Gastroesophageal sphincter (tissue), 3 donors: ENCODE data around the gene THYN1.

Source experiments
- POLR2AphosphoS5 ChIP-seq: sonication (generic); formaldehyde crosslinking; IDR thresholded peaks from one replicate; pipeline ENCODE4 v1.6.1; 2017; ENCODE audit warnings: antibody characterized with exemption
- TF ChIP-seq, protein P1 (sequence below), 4 experiments: fragments of 200-600 bp in 2 of 4; fragments of 450-650 bp in 2 of 4; sonication (generic) in 1 of 4; IDR thresholded peaks; one replicate each; pipeline ENCODE4 v1.5.1; 2017 to 2019; ENCODE audit warnings: antibody characterized with exemption in 4 of 4, mild to moderate bottlenecking in 2 of 4, moderate library complexity in 2 of 4

DNA sequence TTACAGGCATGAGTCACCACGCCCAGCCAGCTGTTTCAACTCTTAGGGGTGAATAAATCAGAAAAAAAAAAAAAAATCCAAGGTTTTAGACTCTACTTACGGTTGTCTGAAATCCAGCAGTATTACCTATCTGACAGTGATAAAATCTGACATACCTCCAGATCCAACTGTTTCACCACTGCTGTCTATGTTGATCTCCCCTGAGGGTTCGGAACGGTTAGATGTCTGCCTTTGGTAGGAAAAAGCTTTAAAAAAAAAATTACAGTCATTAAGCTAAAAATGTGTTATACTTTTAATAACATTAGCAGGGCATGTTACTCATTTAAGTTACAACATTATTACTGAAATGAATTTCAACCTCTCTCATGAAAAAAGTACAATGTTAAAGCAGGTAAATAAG, 50.5 kb downstream of the THYN1 start:
- TF ChIP-seq, protein P1, sequence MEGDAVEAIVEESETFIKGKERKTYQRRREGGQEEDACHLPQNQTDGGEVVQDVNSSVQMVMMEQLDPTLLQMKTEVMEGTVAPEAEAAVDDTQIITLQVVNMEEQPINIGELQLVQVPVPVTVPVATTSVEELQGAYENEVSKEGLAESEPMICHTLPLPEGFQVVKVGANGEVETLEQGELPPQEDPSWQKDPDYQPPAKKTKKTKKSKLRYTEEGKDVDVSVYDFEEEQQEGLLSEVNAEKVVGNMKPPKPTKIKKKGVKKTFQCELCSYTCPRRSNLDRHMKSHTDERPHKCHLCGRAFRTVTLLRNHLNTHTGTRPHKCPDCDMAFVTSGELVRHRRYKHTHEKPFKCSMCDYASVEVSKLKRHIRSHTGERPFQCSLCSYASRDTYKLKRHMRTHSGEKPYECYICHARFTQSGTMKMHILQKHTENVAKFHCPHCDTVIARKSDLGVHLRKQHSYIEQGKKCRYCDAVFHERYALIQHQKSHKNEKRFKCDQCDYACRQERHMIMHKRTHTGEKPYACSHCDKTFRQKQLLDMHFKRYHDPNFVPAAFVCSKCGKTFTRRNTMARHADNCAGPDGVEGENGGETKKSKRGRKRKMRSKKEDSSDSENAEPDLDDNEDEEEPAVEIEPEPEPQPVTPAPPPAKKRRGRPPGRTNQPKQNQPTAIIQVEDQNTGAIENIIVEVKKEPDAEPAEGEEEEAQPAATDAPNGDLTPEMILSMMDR (IDR thresholded peaks at IDR 0.05) = no peak
- TF ChIP-seq POLR2AphosphoS5 = no peak
